Tongue (tissue), 2 donors: ENCODE measurements around the gene POLR2J3. TPM values are rescaled to one million over a fixed set of nuclear protein-coding genes. Genes with fewer than 3 reads are reported as not detected.
"Not testable (repeated sequence)": the region's sequence is repeated elsewhere in the genome, so short reads cannot be mapped to it uniquely, and the experiment has no call there.

ENCODE experiments used
- DNase-seq: peaks from one replicate; pipeline ENCODE4 v3.0.0-alpha.2; 2015
- total RNA-seq: library from RNA; depleted of rRNA; stranded (reverse); fragments of >200 nt; gene quantifications from one replicate; pipeline ENCODE4 v1.2.3, GENCODE V29; 2014

POLR2J3 gene
- total RNA-seq, 1 donor from 2014 or later: 22.6 TPM

DNA sequence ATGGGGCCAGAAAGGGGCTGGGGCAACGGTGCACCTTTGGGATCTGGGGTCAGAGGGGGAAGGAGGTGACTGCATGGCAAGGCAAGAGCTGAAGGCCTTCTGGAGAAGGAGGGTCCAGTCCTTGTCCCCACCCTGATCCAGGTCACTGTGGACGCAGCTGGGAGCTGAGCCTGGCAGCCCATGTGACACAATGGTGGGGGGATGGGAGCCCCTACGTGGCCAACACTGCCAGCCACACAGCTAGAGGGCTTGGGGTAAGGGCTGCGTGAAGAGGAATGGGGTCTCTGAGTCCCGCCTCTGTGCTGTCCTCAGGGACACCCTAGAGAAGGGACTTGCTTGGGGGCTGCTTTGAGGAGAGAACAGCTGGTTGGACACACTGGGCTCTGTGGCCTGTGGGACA, 9.3 kb upstream of the POLR2J3 start:
- not testable (repeated sequence) for DNase-seq

DNA sequence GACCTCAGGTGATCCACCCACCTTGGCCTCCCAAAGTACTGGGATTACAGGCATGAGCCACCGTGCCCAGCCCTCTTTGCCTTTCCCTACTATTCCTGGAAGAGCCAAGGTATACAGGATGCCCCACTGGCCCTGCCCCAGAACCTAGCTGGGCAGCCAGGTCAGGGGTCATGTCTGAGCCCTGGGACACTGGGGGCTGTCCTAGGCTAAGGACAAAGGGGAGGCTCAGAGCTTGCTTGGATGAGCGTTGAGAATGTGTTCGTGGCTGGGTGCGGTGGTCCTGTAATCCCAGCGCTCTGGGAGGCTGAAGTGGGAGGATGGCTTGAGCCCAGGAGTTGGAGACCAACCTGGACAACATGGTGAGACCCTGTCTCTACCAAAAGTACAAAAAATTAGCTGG, 6.1 kb upstream of the POLR2J3 start:
- DNase-seq: not testable (repeated sequence)

DNA sequence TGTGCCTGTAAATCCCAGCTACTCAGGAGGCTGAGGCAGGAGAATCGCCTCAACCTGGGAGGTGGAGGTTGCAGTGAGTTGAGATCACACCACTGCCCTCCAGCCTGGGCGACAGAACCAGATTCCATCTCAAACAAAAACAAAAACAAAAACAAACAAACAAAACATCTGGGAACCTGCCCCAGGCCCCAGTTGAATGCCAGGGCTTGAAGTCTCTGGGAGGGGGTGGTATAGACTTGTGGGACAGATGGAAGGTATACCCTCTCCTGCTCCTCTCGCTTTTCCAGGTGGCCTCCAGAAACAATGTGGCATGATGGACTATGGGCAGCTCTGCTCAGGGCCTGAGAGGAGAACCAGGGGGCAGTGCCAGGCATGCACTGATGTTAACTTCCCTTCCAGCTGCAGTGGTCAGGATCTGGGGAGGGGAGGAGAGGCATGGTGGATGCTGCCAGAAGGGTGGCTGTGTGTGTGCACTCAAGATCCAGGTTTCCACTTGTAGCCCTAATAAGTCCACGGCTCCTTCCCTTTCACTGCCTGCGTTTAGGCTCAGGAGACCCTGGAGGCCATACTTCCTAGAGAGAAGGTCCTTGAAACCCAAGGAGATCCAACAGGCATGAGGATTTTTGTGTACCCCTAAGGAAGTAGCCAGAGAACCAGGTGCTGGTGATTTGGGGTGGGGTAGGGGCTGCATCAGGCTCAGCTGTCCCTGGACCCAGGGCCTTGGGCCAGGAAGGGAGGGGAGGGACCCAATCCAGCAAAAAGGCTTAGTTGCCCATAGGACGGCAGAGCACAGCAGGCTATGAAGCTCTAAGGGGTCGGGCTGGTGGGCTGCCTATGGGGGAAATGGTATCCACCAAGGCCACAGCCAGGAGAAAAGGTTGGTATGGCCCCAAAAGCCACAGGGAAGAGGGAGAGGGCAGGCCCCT, 5.2 kb upstream of the POLR2J3 start:
- DNase-seq: peak; percentile 0

DNA sequence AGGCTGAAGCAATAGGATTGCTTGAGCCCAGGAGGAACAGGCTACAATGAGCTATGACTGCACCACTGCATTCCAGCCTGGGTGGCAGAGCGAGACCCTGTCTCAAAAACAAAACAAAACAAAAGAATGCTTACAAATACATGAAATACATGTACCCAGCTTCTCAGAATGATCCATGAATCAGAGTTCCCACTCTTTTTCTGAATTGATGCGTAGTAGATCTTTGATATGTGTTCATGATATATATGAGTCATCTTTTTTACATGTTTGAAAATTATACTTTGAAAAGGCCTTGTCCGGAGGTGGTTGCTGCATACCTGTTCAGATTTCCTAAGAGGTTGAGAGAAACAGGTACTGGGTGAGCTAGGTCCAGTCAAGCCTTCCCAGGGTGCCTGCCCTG, 4.0 kb upstream of the POLR2J3 start:
- not testable (repeated sequence) for DNase-seq

DNA sequence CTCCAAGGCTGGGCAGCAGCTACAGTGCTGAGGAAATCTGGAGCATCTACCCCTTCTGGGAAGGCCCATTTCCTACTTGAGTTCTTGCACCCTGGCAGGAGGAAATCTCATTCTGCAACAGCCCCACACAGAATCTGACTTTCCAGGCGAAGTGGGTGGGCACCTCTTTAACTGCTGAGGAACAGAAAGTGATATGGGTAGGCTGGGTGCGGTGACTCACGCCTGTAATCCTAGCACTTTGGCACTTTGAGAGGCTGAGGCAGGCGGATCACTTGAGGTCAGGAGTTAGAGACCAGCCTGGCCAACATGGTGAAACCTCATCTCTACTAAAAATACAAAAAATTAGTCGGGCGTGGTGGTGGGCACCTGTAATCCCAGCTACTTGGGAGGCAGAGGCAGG, 2.2 kb upstream of the POLR2J3 start:
- not testable (repeated sequence) for DNase-seq

DNA sequence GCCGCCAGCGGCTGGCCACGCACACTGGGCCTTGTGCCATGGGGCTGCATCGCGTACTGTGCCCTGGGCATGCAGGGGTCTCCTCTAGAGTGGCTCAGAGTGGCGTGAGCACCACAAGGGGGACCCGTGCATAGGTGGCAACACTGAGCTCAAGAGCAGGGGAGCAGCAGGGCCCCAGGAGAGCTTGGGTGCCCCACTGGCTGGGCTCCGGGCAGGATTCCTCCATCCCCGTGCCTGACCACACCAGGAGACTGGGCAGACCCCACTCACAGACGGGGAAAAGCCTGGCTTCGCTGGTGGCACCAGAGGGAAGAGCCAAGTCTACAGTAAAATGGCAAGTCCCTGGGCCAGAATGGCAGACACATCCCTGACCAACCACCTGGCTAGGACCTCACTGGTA, 3.8 kb downstream of the POLR2J3 start:
- not testable (repeated sequence) for DNase-seq

DNA sequence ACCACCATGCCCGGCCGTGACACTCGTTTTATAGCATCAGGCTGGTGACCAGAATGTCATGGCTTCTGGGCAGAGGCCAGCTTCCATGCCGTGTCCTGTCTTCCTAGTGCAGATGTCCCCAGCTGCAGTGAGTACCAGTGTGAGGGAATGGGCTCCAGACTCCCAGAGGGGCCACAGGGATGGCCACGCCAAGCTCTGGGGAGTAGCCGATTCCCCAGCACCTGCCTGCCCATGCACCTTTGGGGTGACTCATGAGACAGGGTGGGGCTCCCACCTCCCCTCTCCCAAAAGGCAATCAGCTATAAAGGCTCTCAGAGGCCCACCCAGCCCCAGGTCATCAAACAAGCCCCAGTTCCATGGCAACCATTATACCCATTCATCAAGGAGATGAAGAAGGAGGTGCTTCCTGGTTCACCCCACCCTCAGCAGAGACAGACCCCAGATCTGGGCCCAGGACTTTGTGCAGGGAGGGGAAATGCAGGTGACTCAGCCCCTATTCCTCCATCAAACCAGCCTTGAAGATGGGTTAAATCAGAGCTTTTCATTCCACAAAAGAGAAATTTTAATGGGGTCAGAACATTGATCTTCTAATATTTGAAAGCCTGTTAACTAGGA, 21.5 kb downstream of the POLR2J3 start, which contains the start of gene SPDYE2:
Gene SPDYE2, plus strand, starts transcription at position 419 of the 615 bp plus-strand sequence. CDS start 2,030 bp downstream, outside the sequence.
- DNase-seq: not testable (repeated sequence)

DNA sequence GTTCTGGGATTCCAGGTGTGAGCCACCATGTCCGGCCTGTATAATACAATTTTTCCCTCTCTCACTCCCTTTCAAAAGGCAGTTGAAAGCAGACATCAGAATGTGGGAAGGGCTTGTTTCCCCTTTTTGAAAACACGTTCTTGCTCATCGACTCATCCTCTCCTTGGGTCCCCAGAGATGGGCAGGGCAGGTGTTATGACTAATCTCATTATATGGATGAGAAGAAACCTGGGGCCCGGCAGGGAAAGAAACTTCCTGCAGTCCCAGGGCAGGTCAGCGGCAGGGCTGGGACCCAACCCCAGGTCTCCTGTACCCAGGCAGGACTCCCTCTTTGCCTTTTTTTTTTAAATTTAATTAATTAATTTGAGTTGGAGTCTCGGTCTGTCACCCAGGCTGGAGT, 26.0 kb downstream of the POLR2J3 start:
- not testable (repeated sequence) for DNase-seq

DNA sequence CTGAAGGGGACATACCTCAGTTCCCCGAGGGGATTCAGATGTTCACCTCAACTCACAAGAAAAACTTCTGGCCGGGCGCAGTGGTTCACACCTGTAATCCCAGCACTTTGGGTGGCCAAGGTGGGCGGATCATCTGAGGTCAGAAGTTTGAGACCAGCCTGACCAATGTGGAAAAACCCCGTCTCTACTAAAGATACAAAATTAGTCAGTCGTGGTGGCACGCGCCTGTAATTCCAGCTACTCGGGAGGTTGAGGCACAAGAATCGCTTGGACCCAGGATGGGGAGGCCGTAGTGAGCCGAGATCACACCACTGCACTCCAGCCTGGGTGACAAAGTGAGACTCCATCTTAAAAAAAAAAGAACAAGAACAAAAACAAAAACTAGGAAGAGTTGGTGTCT, 27.1 kb downstream of the POLR2J3 start:
- not testable (repeated sequence) for DNase-seq

DNA sequence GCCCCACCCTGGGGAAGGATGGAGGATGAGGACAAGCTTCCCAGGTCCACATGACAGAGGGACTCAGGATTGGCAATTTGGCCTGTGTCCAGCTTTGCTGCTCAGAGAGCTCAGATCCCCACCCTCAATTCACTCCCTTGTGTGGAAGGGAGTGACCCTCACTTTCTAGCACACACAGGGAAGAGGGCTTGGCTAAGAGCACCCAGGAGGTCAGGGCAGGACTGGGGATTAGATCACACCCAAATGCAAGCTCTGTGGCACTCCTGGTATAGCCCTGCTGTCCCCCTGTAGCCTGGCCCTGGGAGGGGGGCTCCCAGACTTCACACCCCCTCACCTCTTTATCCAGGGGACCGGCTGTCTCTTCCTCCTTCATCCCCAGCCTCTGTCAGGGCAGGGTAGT, 28.0 kb downstream of the POLR2J3 start:
- not testable (repeated sequence) for DNase-seq

DNA sequence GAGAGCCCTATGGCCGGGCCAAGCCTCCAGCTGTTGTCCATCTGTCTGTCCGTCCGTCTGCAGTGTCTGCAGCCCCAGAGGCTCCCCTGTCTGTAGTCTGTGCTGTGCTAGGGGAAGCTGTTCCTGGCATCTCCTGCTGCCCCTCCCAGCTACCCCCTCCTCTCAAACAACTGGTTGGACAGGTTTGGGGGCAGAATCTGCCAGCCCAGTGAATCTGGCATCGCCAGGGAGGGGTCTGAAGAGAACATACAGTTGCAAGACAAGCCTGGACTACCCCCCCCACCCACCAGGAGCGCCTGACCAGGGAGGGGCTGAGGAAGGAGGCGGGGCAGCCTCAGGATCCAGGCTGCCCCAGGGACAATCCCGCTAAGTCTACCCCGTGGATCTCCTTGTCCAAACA, 28.8 kb downstream of the POLR2J3 start, which contains the start of gene UPK3BL2:
Gene UPK3BL2, minus strand, starts transcription at position 101 of the 400 bp plus-strand sequence. Its CDS starts 60 bp downstream, at position 41.
- not testable (repeated sequence) for DNase-seq

DNA sequence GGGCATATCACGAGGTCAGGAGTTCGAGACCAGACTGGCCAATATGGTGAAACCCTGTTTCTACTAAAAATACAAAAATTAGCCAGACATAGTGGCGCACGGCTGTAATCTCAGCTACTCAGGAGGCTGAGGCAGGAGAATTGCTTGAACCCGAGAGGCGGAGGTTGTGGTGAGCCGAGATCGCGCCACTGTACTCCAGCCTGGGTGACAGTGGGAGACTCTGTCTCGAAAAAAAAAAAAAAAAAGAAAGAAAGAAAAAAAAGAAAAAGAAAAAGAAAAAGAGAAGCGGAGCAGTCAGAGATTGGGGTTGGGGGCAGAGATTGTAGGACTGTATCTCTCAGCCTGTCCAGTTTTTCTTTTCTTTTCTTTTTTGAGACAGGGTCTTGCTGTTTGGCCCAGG, 29.6 kb downstream of the POLR2J3 start:
- not testable (repeated sequence) for DNase-seq

DNA sequence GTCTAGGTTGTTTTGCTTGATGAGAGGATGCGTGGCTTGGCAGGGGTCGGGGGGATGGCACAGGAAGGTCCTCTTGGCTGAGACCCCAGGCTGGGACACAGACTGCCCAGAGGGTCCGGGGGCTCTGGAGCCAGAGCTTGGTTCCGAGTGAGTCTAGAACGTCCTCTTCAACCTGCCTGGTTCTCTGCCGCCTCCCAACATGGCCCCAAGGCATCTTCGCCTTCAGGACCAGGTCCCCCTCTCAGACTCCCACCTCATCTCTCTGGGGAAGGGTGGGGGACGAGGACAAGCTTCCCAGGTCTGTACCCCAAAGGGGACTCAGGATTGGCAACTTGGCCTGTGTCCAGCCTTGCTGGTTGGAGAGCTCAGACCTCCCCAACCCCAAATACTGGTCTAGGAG, 30.3 kb downstream of the POLR2J3 start:
- not testable (repeated sequence) for DNase-seq

DNA sequence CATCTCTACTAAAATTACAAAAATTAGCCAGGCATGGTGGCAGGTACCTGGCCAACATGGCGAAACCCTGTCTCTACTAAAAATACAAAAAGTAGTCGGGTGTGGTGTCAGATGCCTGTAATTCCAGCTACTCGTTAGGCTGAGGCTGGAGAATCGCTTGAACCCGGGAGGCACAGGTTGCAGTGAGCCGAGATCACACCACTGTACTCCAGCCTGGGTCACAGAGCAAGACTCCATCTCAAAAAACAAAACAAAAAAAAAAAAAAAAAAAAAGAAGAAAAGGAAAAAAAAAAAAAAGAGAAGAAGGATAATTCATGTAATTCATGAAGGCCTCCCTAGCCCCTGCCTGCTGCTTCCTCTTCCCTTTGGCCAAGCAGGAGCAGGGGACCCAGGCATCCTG, 31.8 kb downstream of the POLR2J3 start:
- DNase-seq: not testable (repeated sequence)

DNA sequence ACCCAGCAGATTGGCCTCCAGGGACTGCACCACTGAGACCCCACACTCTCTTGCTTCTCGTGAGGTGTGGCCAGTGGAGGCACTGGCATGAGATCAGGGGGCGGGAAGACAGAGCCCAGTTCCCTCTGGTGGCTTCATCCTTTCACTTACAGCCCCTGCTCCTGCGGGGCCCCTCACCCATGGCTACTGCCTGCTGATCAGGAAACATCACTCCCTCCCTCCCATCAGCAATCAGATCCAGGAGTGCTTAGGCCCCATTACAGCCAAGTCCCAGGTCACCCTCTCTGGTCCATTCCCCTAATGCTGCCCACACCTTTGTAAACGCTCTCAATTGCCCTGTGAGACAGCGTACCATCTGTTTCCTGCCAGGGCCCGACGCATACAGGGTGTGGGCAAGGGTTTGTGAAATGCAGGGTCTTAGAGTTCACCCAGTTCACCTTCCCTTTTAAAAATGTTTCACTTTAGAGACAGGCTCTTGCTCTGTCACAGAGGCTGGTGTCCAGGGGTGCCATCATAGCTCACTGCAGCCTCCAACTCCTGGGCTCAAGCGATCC, 37.2 kb downstream of the POLR2J3 start:
- not testable (repeated sequence) for DNase-seq

DNA sequence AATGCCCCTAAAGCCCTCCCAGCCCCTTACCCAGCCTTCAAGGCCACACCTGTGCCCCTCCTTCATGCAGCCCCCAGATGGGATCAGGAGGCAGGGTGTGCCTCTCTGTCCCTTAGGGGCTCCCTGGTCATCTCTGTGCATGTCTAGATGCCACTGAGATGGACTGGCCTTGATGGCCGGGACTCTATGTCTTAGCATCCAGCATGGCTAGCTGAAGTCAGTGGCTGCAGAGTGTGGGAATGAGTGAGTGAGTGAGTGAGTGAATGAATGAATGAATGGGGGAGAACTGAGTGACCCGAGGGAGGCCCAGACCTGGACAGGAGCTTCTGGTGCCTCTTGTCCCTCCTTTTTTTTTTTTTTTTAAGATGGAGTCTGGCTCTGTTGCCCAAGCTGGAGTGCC, 40.3 kb downstream of the POLR2J3 start:
- not testable (repeated sequence) for DNase-seq

DNA sequence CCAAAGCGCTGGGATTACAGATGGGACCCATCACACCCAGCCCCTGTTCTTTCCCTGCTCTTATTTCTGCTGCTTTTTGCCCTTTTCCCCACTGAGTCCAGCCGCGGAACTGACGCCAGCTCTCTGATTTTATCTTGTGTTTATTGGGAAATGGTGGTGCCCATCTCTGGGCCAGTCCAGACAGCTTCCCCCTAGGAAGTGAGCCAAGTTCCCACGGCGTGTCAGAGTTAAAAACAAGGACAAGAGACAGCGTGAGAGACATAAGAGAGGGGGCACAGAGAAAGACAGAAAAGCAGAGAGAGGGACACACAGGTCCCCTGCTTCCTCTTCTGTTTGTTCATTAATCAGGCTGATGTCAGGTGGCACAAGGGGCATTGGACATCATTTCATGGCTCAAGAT, 40.8 kb downstream of the POLR2J3 start:
- DNase-seq: not testable (repeated sequence)

DNA sequence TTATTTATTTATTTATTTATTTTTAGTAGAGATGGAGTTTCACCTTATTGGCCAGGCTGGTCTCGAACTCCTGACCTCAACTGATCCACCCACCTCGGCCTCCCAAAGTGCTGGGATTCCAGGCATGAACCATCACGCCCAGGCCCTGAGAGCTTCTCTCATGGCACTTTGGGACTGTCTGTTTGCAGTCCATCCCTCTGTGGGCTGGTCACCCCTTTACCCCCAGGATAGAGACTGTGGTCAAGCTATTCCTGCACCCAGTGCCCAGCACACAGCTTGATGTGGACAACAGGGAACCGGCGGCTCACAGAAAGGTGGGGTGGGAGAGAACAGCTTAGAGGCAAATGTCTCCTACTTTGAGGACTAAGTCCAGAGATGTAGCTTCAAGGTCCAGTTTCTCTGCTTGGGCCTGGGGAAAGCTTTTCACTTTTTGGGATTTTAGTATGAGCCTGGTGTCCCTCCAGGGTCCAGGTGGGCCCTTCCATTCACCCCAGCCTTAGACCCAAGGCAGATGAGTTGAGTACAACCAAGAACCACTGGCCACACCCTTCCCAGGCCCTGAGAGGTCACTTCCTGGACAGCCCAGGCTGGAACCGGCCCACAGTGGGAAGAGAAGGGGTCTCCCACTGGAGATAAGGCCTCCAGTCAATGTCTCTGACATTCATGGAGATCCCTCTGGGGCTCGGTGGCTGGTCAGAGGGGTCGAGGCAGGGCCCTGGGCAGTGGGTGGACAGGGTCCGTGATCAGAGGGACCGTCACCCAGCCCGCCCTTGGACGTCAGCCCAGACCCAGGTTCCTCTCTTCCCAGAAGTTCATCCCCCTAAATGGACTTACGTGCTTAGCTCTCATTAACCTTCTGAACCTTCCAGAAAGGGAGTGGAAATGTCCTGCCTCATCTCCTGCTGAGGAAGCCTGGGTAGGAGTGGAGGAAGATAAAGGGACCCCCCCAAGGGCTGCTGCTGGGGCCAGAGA, 44.3 kb downstream of the POLR2J3 start:
- not testable (repeated sequence) for DNase-seq

DNA sequence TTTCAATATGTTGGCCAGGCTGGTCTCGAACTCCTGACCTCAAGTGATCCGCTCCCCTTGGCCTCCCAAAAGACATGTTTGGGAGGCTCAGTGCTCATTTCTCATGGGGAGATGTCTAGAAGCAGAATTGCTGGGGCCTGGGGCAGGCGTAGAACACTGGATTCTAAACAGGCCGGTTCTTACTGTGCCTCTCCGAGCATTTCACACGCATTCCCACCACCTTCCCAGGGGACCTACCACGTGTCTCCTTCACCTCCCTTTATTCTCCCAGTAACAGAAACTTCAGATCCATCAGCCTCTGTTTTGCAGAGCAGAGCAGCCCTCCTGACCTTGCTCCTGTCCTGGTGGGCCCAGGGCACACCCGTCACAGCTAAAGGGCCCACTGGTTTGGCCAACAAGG, 45.2 kb downstream of the POLR2J3 start:
- DNase-seq: not testable (repeated sequence)

DNA sequence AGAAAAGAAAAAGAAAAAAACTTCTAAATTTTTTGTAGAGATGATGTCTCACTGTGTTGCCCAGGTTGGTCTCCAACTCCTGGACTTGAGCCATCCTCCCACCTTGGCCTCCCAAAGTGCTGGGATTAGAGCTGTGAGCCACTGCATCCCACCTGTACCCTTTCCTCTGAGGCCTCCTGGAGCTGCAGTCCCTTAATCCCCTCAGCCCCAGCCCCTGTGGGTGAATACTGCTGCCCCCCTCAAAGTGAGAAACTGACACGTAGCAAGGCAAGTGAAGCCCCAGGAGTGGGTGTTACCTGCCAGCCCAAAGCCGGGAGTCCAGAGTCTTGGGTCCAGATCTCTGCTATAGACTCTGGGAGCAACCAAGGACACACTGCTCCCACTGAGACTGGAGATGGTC, 47.6 kb downstream of the POLR2J3 start:
- DNase-seq: not testable (repeated sequence)

DNA sequence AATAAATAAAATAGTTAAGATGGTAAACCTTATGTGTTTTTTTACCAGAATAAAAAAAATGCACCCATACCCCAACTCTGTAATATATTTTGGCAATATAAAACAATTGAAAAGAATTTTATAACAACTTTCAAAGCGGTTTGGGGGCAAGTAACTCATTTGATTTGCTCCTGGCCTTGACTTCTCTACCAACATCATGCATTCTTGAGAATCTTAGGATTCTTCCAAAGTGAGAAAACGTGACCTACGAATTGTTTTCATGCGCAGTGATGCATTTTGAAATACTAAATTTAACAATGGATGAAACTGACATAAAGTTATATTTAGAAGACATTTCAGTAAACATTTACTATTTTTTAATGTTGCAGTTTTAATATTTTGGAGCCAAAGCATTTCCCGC, 51.6 kb downstream of the POLR2J3 start:
- not testable (repeated sequence) for DNase-seq
